ENCODE data around the gene CHMP2B.
"Not testable (repeated sequence)": the region's sequence is repeated elsewhere in the genome, so short reads cannot be mapped to it uniquely, and the experiment has no call there.

CHMP2B gene

GRCh38 chr3:87225659-87226058 lies 1.4 kb upstream of the CHMP2B start:
- Histone ChIP-seq H3K4me3 (ENCODE audit: insufficient read depth, low read depth, low read length, poor library complexity, severe bottlenecking) (no peak overlapping the region), H3K36me3 (ENCODE audit: control insufficient read depth, insufficient read depth, low read length) (peaks cover 3% of the 10 kb centered on the region), H3K27me3 (replicated peaks; ENCODE audit: control insufficient read depth, insufficient read depth, low read length, poor library complexity, severe bottlenecking) (peaks cover 3% of the 10 kb centered on the region), H3K9me3 (ENCODE audit: control insufficient read depth, low read length) (no peaks in the 10 kb centered on the region), H3K4me1 (ENCODE audit: control insufficient read depth, insufficient read depth, low read length, poor library complexity, severe bottlenecking) (peaks cover 11% of the 10 kb centered on the region), H3K27ac (ENCODE audit: insufficient read depth, low read length, poor library complexity, severe bottlenecking) (no peak overlapping the region)
- no peak for DNase-seq

- DNase-seq, result no peak
- H3K27ac ChIP-seq (ENCODE audit: insufficient read depth, low read length, poor library complexity, severe bottlenecking), result peak overlapping the region; percentile 84
- H3K4me3 ChIP-seq (ENCODE audit: insufficient read depth, low read depth, low read length, poor library complexity, severe bottlenecking), result peak overlapping the region; percentile 97
- H3K9me3 ChIP-seq (ENCODE audit: control insufficient read depth, low read length), result no peaks in the 10 kb centered on the region
- H3K27me3 ChIP-seq (replicated peaks; ENCODE audit: control insufficient read depth, insufficient read depth, low read length, poor library complexity, severe bottlenecking), result no peaks in the 10 kb centered on the region
- peaks cover 3% of the 10 kb centered on the region for H3K36me3 ChIP-seq (ENCODE audit: control insufficient read depth, insufficient read depth, low read length)
- H3K4me1 ChIP-seq (ENCODE audit: control insufficient read depth, insufficient read depth, low read length, poor library complexity, severe bottlenecking), result peaks cover 11% of the 10 kb centered on the region
These were observed 681 bp downstream of the CHMP2B start for GRCh38 chr3:87227835-87228144.

GRCh38 chr3:87228316-87228715 lies 1.2 kb downstream of the CHMP2B start:
- Histone ChIP-seq H3K9me3 (ENCODE audit: control insufficient read depth, low read length) (no peaks in the 10 kb centered on the region), H3K27ac (ENCODE audit: insufficient read depth, low read length, poor library complexity, severe bottlenecking) (no peak overlapping the region), H3K36me3 (ENCODE audit: control insufficient read depth, insufficient read depth, low read length) (peaks cover 3% of the 10 kb centered on the region), H3K27me3 (replicated peaks; ENCODE audit: control insufficient read depth, insufficient read depth, low read length, poor library complexity, severe bottlenecking) (no peaks in the 10 kb centered on the region), H3K4me1 (ENCODE audit: control insufficient read depth, insufficient read depth, low read length, poor library complexity, severe bottlenecking) (peaks cover 11% of the 10 kb centered on the region), H3K4me3 (ENCODE audit: insufficient read depth, low read depth, low read length, poor library complexity, severe bottlenecking) (peak overlapping the region; percentile 97)
- DNase-seq, result no peak

GRCh38 chr3:87229113-87229512 lies 2.0 kb downstream of the CHMP2B start:
- no peak for DNase-seq
- Histone ChIP-seq H3K4me1 (ENCODE audit: control insufficient read depth, insufficient read depth, low read length, poor library complexity, severe bottlenecking) (peaks cover 11% of the 10 kb centered on the region), H3K27ac (ENCODE audit: insufficient read depth, low read length, poor library complexity, severe bottlenecking) (no peak overlapping the region), H3K4me3 (ENCODE audit: insufficient read depth, low read depth, low read length, poor library complexity, severe bottlenecking) (no peak overlapping the region), H3K27me3 (replicated peaks; ENCODE audit: control insufficient read depth, insufficient read depth, low read length, poor library complexity, severe bottlenecking) (no peaks in the 10 kb centered on the region), H3K36me3 (ENCODE audit: control insufficient read depth, insufficient read depth, low read length) (peaks cover 3% of the 10 kb centered on the region), H3K9me3 (ENCODE audit: control insufficient read depth, low read length) (no peaks in the 10 kb centered on the region)

GRCh38 chr3:87233805-87234204 lies 6.7 kb downstream of the CHMP2B start:
- Histone ChIP-seq H3K4me3 (ENCODE audit: insufficient read depth, low read depth, low read length, poor library complexity, severe bottlenecking) (no peak overlapping the region), H3K27me3 (replicated peaks; ENCODE audit: control insufficient read depth, insufficient read depth, low read length, poor library complexity, severe bottlenecking) (no peaks in the 10 kb centered on the region), H3K9me3 (ENCODE audit: control insufficient read depth, low read length) (no peaks in the 10 kb centered on the region), H3K36me3 (ENCODE audit: control insufficient read depth, insufficient read depth, low read length) (peaks cover 5% of the 10 kb centered on the region), H3K27ac (ENCODE audit: insufficient read depth, low read length, poor library complexity, severe bottlenecking) (no peak overlapping the region), H3K4me1 (ENCODE audit: control insufficient read depth, insufficient read depth, low read length, poor library complexity, severe bottlenecking) (no peaks in the 10 kb centered on the region)
- no peak for DNase-seq

- H3K36me3 ChIP-seq (ENCODE audit: control insufficient read depth, insufficient read depth, low read length), result peaks cover 5% of the 10 kb centered on the region
- H3K4me1 ChIP-seq (ENCODE audit: control insufficient read depth, insufficient read depth, low read length, poor library complexity, severe bottlenecking), result no peaks in the 10 kb centered on the region
- no peaks in the 10 kb centered on the region for H3K9me3 ChIP-seq (ENCODE audit: control insufficient read depth, low read length)
- no peak overlapping the region for H3K27ac ChIP-seq (ENCODE audit: insufficient read depth, low read length, poor library complexity, severe bottlenecking)
- no peak overlapping the region for H3K4me3 ChIP-seq (ENCODE audit: insufficient read depth, low read depth, low read length, poor library complexity, severe bottlenecking)
- DNase-seq, result no peak
- no peaks in the 10 kb centered on the region for H3K27me3 ChIP-seq (replicated peaks; ENCODE audit: control insufficient read depth, insufficient read depth, low read length, poor library complexity, severe bottlenecking)
These were observed 9.0 kb downstream of the CHMP2B start for GRCh38 chr3:87236093-87236492.

GRCh38 chr3:87246662-87247429 lies 19.7 kb downstream of the CHMP2B start:
- no peak for DNase-seq
- H3K4me3 ChIP-seq (ENCODE audit: insufficient read depth, low read depth, low read length, poor library complexity, severe bottlenecking), result no peak overlapping the region

GRCh38 chr3:87247430-87247773 lies 20.3 kb downstream of the CHMP2B start:
- DNase-seq, result no peak
- no peaks in the 10 kb centered on the region for H3K27me3 ChIP-seq (replicated peaks; ENCODE audit: control insufficient read depth, insufficient read depth, low read length, poor library complexity, severe bottlenecking)
- H3K4me1 ChIP-seq (ENCODE audit: control insufficient read depth, insufficient read depth, low read length, poor library complexity, severe bottlenecking), result no peaks in the 10 kb centered on the region
- H3K27ac ChIP-seq (ENCODE audit: insufficient read depth, low read length, poor library complexity, severe bottlenecking), result no peak overlapping the region
- peaks cover 19% of the 10 kb centered on the region for H3K36me3 ChIP-seq (ENCODE audit: control insufficient read depth, insufficient read depth, low read length)
- no peaks in the 10 kb centered on the region for H3K9me3 ChIP-seq (ENCODE audit: control insufficient read depth, low read length)
- no peak overlapping the region for H3K4me3 ChIP-seq (ENCODE audit: insufficient read depth, low read depth, low read length, poor library complexity, severe bottlenecking)

More at GRCh38 chr3:87246662-87247429, 19.7 kb downstream of the CHMP2B start:
- Histone ChIP-seq H3K27ac (ENCODE audit: insufficient read depth, low read length, poor library complexity, severe bottlenecking) (no peak overlapping the region), H3K36me3 (ENCODE audit: control insufficient read depth, insufficient read depth, low read length) (peaks cover 19% of the 10 kb centered on the region), H3K4me1 (ENCODE audit: control insufficient read depth, insufficient read depth, low read length, poor library complexity, severe bottlenecking) (no peaks in the 10 kb centered on the region), H3K9me3 (ENCODE audit: control insufficient read depth, low read length) (no peaks in the 10 kb centered on the region), H3K27me3 (replicated peaks; ENCODE audit: control insufficient read depth, insufficient read depth, low read length, poor library complexity, severe bottlenecking) (no peaks in the 10 kb centered on the region)

GRCh38 chr3:87248231-87248630 lies 21.1 kb downstream of the CHMP2B start:
- DNase-seq; H3K9me3 ChIP-seq (ENCODE audit: control insufficient read depth, low read length); H3K4me1 ChIP-seq (ENCODE audit: control insufficient read depth, insufficient read depth, low read length, poor library complexity, severe bottlenecking); H3K27ac ChIP-seq (ENCODE audit: insufficient read depth, low read length, poor library complexity, severe bottlenecking); H3K27me3 ChIP-seq (replicated peaks; ENCODE audit: control insufficient read depth, insufficient read depth, low read length, poor library complexity, severe bottlenecking); H3K4me3 ChIP-seq (ENCODE audit: insufficient read depth, low read depth, low read length, poor library complexity, severe bottlenecking): not testable (repeated sequence)
- H3K36me3 ChIP-seq (ENCODE audit: control insufficient read depth, insufficient read depth, low read length), result peaks cover 20% of the 10 kb centered on the region

GRCh38 chr3:87248831-87249230 lies 21.7 kb downstream of the CHMP2B start:
- DNase-seq, result no peak
- Histone ChIP-seq H3K9me3 (ENCODE audit: control insufficient read depth, low read length) (no peaks in the 10 kb centered on the region), H3K27ac (ENCODE audit: insufficient read depth, low read length, poor library complexity, severe bottlenecking) (no peak overlapping the region), H3K27me3 (replicated peaks; ENCODE audit: control insufficient read depth, insufficient read depth, low read length, poor library complexity, severe bottlenecking) (no peaks in the 10 kb centered on the region), H3K4me1 (ENCODE audit: control insufficient read depth, insufficient read depth, low read length, poor library complexity, severe bottlenecking) (no peaks in the 10 kb centered on the region), H3K4me3 (ENCODE audit: insufficient read depth, low read depth, low read length, poor library complexity, severe bottlenecking) (no peak overlapping the region), H3K36me3 (ENCODE audit: control insufficient read depth, insufficient read depth, low read length) (peaks cover 26% of the 10 kb centered on the region)

Measured in effector memory CD4-positive, alpha-beta T cell (primary cell).